22Rv1 (cell line): ENCODE data around the gene EHMT1.
"Not testable (repeated sequence)": the region's sequence is repeated elsewhere in the genome, so short reads cannot be mapped to it uniquely, and the experiment has no call there.

Experiments used
- H3K27ac ChIP-seq: fragments of 450-650 bp; 2 replicates; pipeline ENCODE4 v1.5.1; 2017
- CTCF ChIP-seq: fragments of 450-650 bp; IDR thresholded peaks from 2 replicates; pipeline ENCODE4 v1.5.1; 2017; ENCODE audit warnings: mild to moderate bottlenecking
- ZFX ChIP-seq: fragments of 450-650 bp; IDR thresholded peaks from 2 replicates; pipeline ENCODE4 v1.6.1; 2017; ENCODE audit warnings: antibody characterized with exemption, borderline replicate concordance

Gene EHMT1

GRCh38 chr9:137723783-137724445 lies 105.1 kb downstream of the EHMT1 start:
- H3K27ac ChIP-seq, result no peak overlapping the region
- TF ChIP-seq CTCF (no peak), ZFX (no peak)

GRCh38 chr9:137724818-137725240 lies 106.0 kb downstream of the EHMT1 start:
- TF ChIP-seq ZFX (no peak), CTCF (no peak)
- H3K27ac ChIP-seq, result no peak overlapping the region

GRCh38 chr9:137725598-137725997 lies 106.8 kb downstream of the EHMT1 start:
- H3K27ac ChIP-seq, result no peak overlapping the region
- TF ChIP-seq CTCF (no peak), ZFX (no peak)

GRCh38 chr9:137726336-137726735 lies 107.5 kb downstream of the EHMT1 start:
- H3K27ac ChIP-seq, result not testable (repeated sequence)

GRCh38 chr9:137726764-137727163 lies 108.0 kb downstream of the EHMT1 start:
- no peak overlapping the region for H3K27ac ChIP-seq

GRCh38 chr9:137727716-137728115 lies 108.9 kb downstream of the EHMT1 start:
- no peak for TF ChIP-seq CTCF
- TF ChIP-seq ZFX, result no peak
- H3K27ac ChIP-seq, result no peak overlapping the region

More at GRCh38 chr9:137726764-137727163, 108.0 kb downstream of the EHMT1 start:
- TF ChIP-seq CTCF (no peak), ZFX (no peak)

GRCh38 chr9:137728444-137729311 lies 109.9 kb downstream of the EHMT1 start:
- no peak for TF ChIP-seq ZFX
- no peak for TF ChIP-seq CTCF
- no peak overlapping the region for H3K27ac ChIP-seq
